Germinal center (tissue), 1 donor: Measurements from ENCODE around the gene VAV2.
"Not testable (repeated sequence)": the region's sequence is repeated elsewhere in the genome, so short reads cannot be mapped to it uniquely, and the experiment has no call there.

Experiments
- DNase-seq: peaks from one replicate; pipeline ENCODE4 v3.0.0; 2012; ENCODE audit warnings: mixed read lengths, low spot score

VAV2 gene

GRCh38 chr9:133996531-133997520 is 4.7 kb upstream of the VAV2 start:
- DNase-seq: no peak

GRCh38 chr9:133995012-133995896 is 3.1 kb upstream of the VAV2 start:
- DNase-seq: no peak

- peak; percentile 85 for DNase-seq
These were observed 2.4 kb upstream of the VAV2 start for GRCh38 chr9:133994353-133995011.

- no peak for DNase-seq
These were observed 1.6 kb upstream of the VAV2 start for GRCh38 chr9:133993635-133994253.

GRCh38 chr9:133992780-133993634 is 883 bp upstream of the VAV2 start:
- peak; percentile 87 for DNase-seq

- DNase-seq: no peak
These were observed 756 bp downstream of the VAV2 start for GRCh38 chr9:133991214-133991921.

GRCh38 chr9:133990366-133991213 is 1.5 kb downstream of the VAV2 start:
- no peak for DNase-seq

- no peak for DNase-seq
These were observed 2.3 kb downstream of the VAV2 start for GRCh38 chr9:133989625-133990365.

GRCh38 chr9:133988771-133989170 is 3.4 kb downstream of the VAV2 start:
- not testable (repeated sequence) for DNase-seq

- no peak for DNase-seq
These were observed 4.0 kb downstream of the VAV2 start for GRCh38 chr9:133987946-133988665.

GRCh38 chr9:133987446-133987788 is 4.7 kb downstream of the VAV2 start:
- DNase-seq: no peak

- DNase-seq: no peak
These were observed 5.2 kb downstream of the VAV2 start for GRCh38 chr9:133986774-133987445.

GRCh38 chr9:133986061-133986460 is 6.1 kb downstream of the VAV2 start:
- DNase-seq: no peak

- no peak for DNase-seq
These were observed 9.0 kb downstream of the VAV2 start for GRCh38 chr9:133982971-133983720.

GRCh38 chr9:133981958-133982681 is 10.0 kb downstream of the VAV2 start:
- DNase-seq: no peak

GRCh38 chr9:133981589-133981957 is 10.6 kb downstream of the VAV2 start:
- no peak for DNase-seq
